HepG2 (cell line): ENCODE results near the gene SDF2. TPM values are rescaled to one million over a fixed set of nuclear protein-coding genes. Genes with fewer than 3 reads are reported as not detected.

ENCODE experiments used
- AGO1 ChIP-seq: fragments of 200-400 bp; formaldehyde crosslinking; IDR thresholded peaks from 2 replicates; pipeline ENCODE4 v1.6.1; 2017; ENCODE audit warnings: mild to moderate bottlenecking, low read depth, low read length, moderate library complexity; ENCODE audit not compliant: poor library complexity, severe bottlenecking
- BORCS8-MEF2B ChIP-seq: sonication (generic); formaldehyde crosslinking; IDR thresholded peaks from 2 replicates; pipeline ENCODE4 v1.8.0; 2022; ENCODE audit warnings: mild to moderate bottlenecking, missing genetic modification reagents
- HIVEP1 ChIP-seq: sonication (generic); formaldehyde crosslinking; IDR thresholded peaks from 2 replicates; pipeline ENCODE4 v1.4.0; 2020; ENCODE audit warnings: mild to moderate bottlenecking, missing genetic modification reagents
- MATR3 ChIP-seq: sonication (generic); formaldehyde crosslinking; IDR thresholded peaks from 2 replicates; pipeline ENCODE4 v1.4.0; 2020; ENCODE audit warnings: missing genetic modification reagents
- MXI1 ChIP-seq: IDR thresholded peaks from 3 replicates; pipeline ENCODE4 v1.6.1; 2012; ENCODE audit warnings: low read depth, low read length, inconsistent platforms, borderline replicate concordance
- NFKB2 ChIP-seq: sonication (generic); formaldehyde crosslinking; IDR thresholded peaks from 2 replicates; pipeline ENCODE4 v1.4.0; 2020; ENCODE audit warnings: missing genetic modification reagents, borderline replicate concordance
- PRDM10 ChIP-seq: sonication (generic); formaldehyde crosslinking; IDR thresholded peaks from 2 replicates; pipeline ENCODE4 v1.4.0; 2020; ENCODE audit warnings: low read depth, missing genetic modification reagents
- SUZ12 ChIP-seq: fragments of 150-350 bp; IDR thresholded peaks from 2 replicates; pipeline ENCODE4 v1.6.1; 2014; ENCODE audit warnings: low read depth, low read length
- TFDP1 ChIP-seq: IDR thresholded peaks from 2 replicates; pipeline ENCODE4 v1.6.1; 2016; ENCODE audit warnings: missing compliant biosample characterization, missing genetic modification reagents, borderline replicate concordance
- TIGD3 ChIP-seq: sonication (generic); formaldehyde crosslinking; IDR thresholded peaks from 2 replicates; pipeline ENCODE4 v1.5.1; 2020; ENCODE audit warnings: mild to moderate bottlenecking, missing genetic modification reagents, borderline replicate concordance
- USF2 ChIP-seq, 2 experiments: sonication (generic) in 1 of 2; formaldehyde crosslinking in 1 of 2; IDR thresholded peaks; 2 replicates each; pipeline versions ENCODE4 v1.5.1 to v1.6.1; 2011 to 2020; ENCODE audit warnings: borderline replicate concordance in 1 of 2, low read depth in 1 of 2, low read length in 1 of 2, mild to moderate bottlenecking in 1 of 2, missing genetic modification reagents in 1 of 2, moderate library complexity in 1 of 2
- ZBTB3 ChIP-seq: sonication (generic); formaldehyde crosslinking; IDR thresholded peaks from 2 replicates; pipeline ENCODE4 v1.4.0; 2020; ENCODE audit warnings: low read depth, mild to moderate bottlenecking, moderate library complexity, missing genetic modification reagents, borderline replicate concordance
- ZMAT3 ChIP-seq: sonication (generic); formaldehyde crosslinking; conservative IDR thresholded peaks from 2 replicates; pipeline ENCODE4 v1.7.0; 2021; ENCODE audit warnings: missing genetic modification reagents
- ZNF335 ChIP-seq: sonication (generic); formaldehyde crosslinking; IDR thresholded peaks from 2 replicates; pipeline ENCODE4 v1.4.0; 2020; ENCODE audit warnings: missing genetic modification reagents
- ZNF34 ChIP-seq: sonication (generic); formaldehyde crosslinking; IDR thresholded peaks from 2 replicates; pipeline ENCODE4 v1.4.0; 2020; ENCODE audit warnings: mild to moderate bottlenecking, missing genetic modification reagents, borderline replicate concordance
- ZNF510 ChIP-seq: sonication (generic); formaldehyde crosslinking; IDR thresholded peaks from 2 replicates; pipeline ENCODE4 v1.4.0; 2020; ENCODE audit warnings: low read depth, mild to moderate bottlenecking, missing genetic modification reagents
- ZNF672 ChIP-seq: sonication (generic); formaldehyde crosslinking; IDR thresholded peaks from 2 replicates; pipeline ENCODE4 v1.8.1; 2022; ENCODE audit warnings: missing genetic modification reagents
- ZNF839 ChIP-seq: sonication (generic); formaldehyde crosslinking; IDR thresholded peaks from 2 replicates; pipeline ENCODE4 v1.4.0; 2020; ENCODE audit warnings: missing genetic modification reagents, mild to moderate bottlenecking, borderline replicate concordance
- ZNF891 ChIP-seq: sonication (generic); formaldehyde crosslinking; IDR thresholded peaks from 2 replicates; pipeline ENCODE4 v1.5.0; 2020; ENCODE audit warnings: mild to moderate bottlenecking, missing genetic modification reagents
- polyA plus RNA-seq, 8 experiments: library from polyadenylated mRNA; depleted of rRNA in 3 of 8; stranded (reverse) in 7 of 8; unstranded in 1 of 8; fragments of >200 nt; fragmentation: Illumina TruSeq in 4 of 8; extraction: Trizol in 4 of 8; gene quantifications; 2 replicates each; pipeline versions ENCODE4 v1.2.1 to v1.2.3, GENCODE V29; 2011 to 2016; ENCODE audit warnings: low read depth in 4 of 8, missing spikeins in 1 of 8, mixed read lengths in 1 of 8; ENCODE audit not compliant: insufficient read depth in 1 of 8
- total RNA-seq, 5 experiments: library from RNA; depleted of rRNA; stranded (reverse); fragments of >200 nt; fragmentation: Illumina TruSeq; extraction: Trizol; gene quantifications; 2 replicates each; pipeline ENCODE4 v1.2.3, GENCODE V29; 2016; ENCODE audit warnings: low read depth in 1 of 5

Gene SDF2
- total and polyA plus RNA-seq, 2 of the 13 experiments (the other 11 are each of a cell fraction or from before 2014, with no cell fraction given), result 58.2 to 58.4 TPM

- peak; percentile 68; the same call in 1 of the 2 replicates for TF ChIP-seq ZNF510
- TF ChIP-seq TIGD3 (CRISPR knock-in tag), result 0 out of 2 replicates have a peak, but pooled peaks have one; percentile 34
- peak; percentile 89 for TF ChIP-seq TFDP1 (CRISPR knock-in tag)
- peak; percentile 82; the same call in 1 of the 2 replicates for TF ChIP-seq ZNF34 (CRISPR knock-in tag)
- TF ChIP-seq ZNF839 (CRISPR knock-in tag), result peak; percentile 49; the same call in 1 of the 2 replicates
- TF ChIP-seq AGO1, result peak; percentile 61
- peak; percentile 92 for TF ChIP-seq ZMAT3 (CRISPR knock-in tag)
- no peak for TF ChIP-seq ZNF335 (CRISPR knock-in tag)
- peak; percentile 87; the same call in 1 of the 2 replicates for TF ChIP-seq PRDM10 (CRISPR knock-in tag)
- no peak for TF ChIP-seq ZNF672 (CRISPR knock-in tag)
- no peak for TF ChIP-seq ZNF891 (CRISPR knock-in tag)
- TF ChIP-seq MATR3 (CRISPR knock-in tag), result no peak
- no peak for TF ChIP-seq ZBTB3 (CRISPR knock-in tag)
- no peak for TF ChIP-seq SUZ12
- peak; percentile 94; the same call in 2 of the 3 replicates for TF ChIP-seq MXI1
- no peak for TF ChIP-seq USF2 (IDR thresholded peaks at IDR 0.05; ENCODE audit: low read depth, low read length)
- TF ChIP-seq USF2 (CRISPR knock-in tag; IDR thresholded peaks at IDR 0.05; ENCODE audit: borderline replicate concordance), result no peak
- 0 out of 2 replicates have a peak, but pooled peaks have one; percentile 45 for TF ChIP-seq HIVEP1
- peak; percentile 37; the same call in 1 of the 2 replicates for TF ChIP-seq NFKB2 (CRISPR knock-in tag)
- 0 out of 2 replicates have a peak, but pooled peaks have one; percentile 47 for TF ChIP-seq BORCS8-MEF2B
These were observed 16.7 kb downstream of the SDF2 start, which contains the start of gene BLTP2 (continued) for GRCh38 chr17:28644787-28645575.
